Stimulated activated CD8-positive, alpha-beta memory T cell treated with anti-CD3 and anti-CD28 coated beads, Interleukin-2, amount 100 ng/mL, for 1 hour (primary cell): ENCODE data around the gene BCL2L12.
"Not testable (repeated sequence)": the region's sequence is repeated elsewhere in the genome, so short reads cannot be mapped to it uniquely, and the experiment has no call there.

Experiments
- DNase-seq, 2 donors: peaks; one replicate each; pipeline ENCODE4 v3.0.0-alpha.2; 2020; ENCODE audit warnings: low read depth in 2 of 2

The BCL2L12 gene

DNA sequence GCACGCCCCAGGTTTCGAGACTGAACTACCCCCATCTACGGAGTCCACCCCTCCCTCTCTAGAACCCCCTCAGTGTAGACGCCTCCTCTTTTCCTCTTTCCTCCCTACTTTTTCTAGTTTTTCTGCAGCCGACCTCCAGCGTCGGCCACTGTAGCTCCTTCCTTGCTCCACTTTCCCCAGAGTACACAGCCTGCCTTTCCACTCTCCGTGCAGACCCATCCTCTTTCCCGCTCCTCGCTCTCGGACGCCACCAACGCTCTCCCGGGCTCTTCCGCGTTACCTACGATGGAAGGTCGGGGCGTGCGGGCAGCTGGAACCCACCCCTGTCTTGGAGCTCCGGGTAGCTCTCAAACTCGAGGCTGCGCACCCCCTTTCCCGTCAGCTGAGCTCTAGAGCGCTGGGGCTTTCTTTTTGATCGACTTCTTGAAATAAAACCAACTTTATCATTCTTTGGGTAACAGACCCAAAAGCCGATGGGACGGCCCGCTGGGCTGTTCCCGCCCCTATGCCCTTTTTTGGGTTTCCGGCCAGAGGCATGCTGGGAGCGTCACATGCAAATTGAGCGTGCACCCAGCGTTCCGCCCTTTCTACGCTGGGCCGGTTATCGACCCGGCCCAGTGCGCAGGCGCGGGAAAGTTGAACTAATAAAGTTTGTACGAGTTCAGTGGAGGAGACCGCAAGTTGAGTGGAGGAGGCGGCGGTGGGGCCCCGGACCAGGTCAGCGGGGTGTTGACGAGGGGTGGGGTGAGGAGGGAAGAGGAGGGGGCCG is at the start of gene BCL2L12, which contains the start of gene IRF3:
Gene BCL2L12 (plus strand): TSS at position 583 of the 769 bp plus-strand sequence. CDS start 760 bp downstream, outside the sequence.
Gene IRF3 (minus strand): TSS at position 507 of the 769 bp plus-strand sequence. CDS start 1,019 bp downstream, outside the sequence.
- DNase-seq, result peak; percentile 98 to 99

- no peak for DNase-seq
Measured at GRCh38 chr19:49616532-49616931, 49.2 kb upstream of the BCL2L12 start.

- DNase-seq, result no peak
Measured at GRCh38 chr19:49616945-49617344, 48.8 kb upstream of the BCL2L12 start.

GRCh38 chr19:49617860-49618259 is 47.9 kb upstream of the BCL2L12 start:
- not testable (repeated sequence) for DNase-seq

DNA sequence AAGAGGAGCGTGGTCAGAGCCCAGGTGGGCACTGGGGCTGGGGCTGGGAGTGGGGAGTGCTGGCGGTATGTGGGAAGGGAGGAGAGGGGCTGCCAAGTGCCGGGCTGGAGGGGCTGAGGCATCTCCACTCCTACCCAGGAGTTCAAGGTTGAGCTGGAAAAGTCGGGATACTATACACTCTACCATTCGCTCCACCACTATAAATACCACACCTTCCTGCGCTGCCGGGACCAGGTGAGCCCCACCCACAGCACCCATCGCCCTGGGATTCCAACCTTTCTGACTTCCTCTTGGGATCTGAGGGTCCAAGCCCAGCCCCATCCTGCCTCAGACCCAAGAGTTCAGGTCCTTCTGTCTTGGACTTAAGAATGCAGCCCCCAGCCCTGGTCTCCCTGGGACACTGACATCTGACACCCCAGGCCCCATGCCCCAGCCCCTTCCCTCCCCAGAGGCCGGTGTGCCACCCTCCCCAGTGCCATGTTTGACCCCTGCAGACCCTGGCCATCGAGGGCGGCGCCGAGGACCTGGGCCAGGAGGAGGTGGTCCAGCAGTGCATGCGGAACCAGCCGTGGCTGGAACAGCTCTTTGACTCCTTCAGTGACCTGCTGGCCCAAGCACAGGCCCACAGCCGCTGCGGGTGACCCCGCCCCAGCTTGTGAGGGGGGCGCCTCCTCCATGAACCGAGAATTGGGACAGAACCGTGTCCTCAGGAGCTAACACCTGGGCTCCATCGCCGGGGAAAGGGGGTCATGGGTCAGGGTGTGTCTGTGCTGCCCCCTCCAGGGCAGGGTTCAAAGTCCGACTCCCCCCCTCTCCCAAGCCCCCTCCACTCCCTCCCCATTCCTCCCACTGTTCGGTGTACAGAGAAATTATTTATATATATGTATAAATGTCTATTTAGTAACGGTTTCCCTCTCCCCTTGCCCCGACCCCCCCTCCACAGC is 40.5 kb upstream of the BCL2L12 start:
- no peak for DNase-seq

DNA sequence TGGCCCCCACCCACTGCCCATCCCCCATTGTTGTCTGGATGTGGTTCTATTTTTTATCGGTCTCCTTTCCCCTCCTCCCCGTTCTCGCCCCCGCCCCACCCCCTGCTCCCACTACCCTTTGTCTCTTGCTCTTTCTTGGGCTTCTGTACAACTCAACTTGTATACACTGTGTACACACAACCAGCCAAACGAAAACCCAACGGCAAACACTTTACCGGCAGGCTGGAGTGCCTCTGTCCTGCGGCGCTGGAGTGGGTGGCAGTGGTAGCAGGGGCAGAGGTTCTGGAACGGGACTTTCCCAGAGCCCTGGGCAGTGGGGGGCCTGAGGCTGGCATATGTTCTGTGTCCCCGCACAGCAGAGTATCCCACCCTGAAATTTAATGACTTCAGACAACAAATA is 39.5 kb upstream of the BCL2L12 start:
- no peak for DNase-seq

DNA sequence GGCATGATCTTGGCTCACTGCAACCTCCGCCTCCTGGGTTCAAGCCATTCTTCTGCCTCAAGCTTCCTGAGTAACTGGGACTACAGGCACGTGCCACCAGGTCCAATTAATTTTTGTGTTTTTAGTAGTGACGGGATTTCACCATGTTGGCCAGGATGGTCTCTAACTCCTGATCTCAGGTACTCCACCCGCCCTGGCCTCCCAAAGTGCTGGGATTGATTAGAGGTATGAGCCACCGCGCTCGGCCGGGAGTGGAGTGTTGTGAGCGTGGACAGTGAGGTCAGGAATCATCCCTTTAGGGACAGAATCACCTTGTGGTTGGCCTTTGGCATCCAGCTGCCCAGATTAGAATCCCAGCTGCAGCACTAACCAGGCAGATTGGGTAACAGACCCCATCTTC is 36.1 kb upstream of the BCL2L12 start:
- no peak for DNase-seq

DNA sequence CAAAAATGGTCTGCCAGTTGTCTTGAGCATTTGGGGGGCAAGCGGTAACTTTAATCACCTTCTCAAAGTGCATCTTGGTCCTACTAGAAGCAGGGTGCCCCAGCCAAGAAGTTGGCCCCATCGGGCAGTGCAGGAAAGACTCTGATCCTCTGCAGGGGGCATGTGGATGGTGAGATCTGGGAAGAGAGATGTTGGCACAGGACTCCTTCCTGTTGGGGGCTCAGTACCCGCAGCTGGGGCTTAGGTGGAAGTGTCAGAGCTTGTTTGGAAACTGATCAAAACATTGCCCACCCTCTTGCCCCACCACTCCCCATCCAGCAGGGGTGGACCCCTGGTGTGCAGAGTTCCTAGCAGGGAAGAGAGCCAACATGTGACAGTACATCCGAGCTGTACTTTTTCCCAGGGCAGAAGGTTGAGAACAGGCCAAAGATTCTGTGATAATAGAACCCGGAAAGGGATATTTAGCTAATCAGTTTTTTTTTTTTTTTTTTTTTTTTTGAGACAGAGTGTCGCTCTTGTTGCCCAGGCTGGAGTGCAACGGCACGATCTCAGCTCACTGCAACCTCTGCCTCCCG is 34.6 kb upstream of the BCL2L12 start:
- no peak for DNase-seq

GRCh38 chr19:49631610-49632192 is 34.0 kb upstream of the BCL2L12 start:
- no peak for DNase-seq

DNA sequence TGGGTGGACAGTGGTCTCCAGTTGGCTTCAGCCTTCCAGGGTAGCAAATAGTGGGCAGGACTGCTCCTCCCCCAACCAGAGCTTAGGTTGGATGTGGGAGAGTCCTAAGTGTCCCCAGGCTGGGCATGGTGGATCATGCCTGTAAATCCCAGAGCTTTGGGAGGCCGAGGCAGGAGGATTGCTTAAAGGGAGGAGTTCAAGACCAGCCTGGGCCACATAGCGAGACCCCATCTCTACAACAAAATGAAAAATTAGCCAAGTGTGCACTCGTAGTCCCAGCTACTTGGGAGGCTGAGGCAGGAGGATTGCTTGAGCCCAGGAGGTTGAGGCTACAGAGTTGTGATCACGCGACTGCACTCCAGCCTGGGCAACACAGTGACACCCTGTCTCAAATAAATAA is 33.2 kb upstream of the BCL2L12 start:
- no peak for DNase-seq

- not testable (repeated sequence) for DNase-seq
Measured at GRCh38 chr19:49633273-49633672, 32.5 kb upstream of the BCL2L12 start.

DNA sequence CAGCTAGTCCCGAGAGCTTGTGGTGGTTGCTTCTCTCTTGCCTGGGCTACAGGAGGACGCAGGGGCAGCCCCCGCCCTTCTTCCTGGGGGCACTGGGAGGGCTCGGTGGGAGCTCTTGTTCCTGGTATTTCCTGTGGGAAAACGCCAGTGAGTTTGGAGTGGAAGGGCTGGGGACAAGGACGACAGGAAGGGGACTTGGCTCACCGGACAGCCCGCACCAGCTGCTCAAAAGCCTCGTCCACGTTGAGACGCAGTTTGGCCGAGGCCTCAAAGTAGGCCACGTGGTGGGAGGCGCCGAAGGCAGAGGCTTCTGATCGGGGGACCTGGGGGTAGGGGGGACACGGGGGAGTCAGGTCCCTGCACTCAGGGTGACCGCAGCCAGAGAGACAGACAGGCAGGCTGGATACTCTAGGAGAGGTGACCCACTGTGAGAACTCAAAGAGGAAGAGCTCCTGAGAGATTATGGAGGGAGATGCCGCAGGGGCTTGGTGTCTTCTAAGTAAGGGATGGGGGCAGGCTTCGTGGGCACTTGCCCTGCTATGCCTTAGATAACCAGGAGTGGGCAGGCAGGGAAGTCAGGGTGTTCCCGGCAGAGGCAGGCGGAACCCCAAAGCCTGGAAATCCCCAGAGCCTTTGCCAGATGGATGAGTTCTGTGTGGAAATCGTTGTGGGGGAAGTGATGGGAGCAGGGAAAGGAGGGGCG is 30.1 kb upstream of the BCL2L12 start:
- DNase-seq, result no peak

GRCh38 chr19:49636233-49636932 is 29.4 kb upstream of the BCL2L12 start:
- DNase-seq, result no peak

- no peak for DNase-seq
Measured at GRCh38 chr19:49637821-49638738, 27.7 kb upstream of the BCL2L12 start.

GRCh38 chr19:49639401-49640112 is 26.2 kb upstream of the BCL2L12 start:
- DNase-seq, result no peak

DNA sequence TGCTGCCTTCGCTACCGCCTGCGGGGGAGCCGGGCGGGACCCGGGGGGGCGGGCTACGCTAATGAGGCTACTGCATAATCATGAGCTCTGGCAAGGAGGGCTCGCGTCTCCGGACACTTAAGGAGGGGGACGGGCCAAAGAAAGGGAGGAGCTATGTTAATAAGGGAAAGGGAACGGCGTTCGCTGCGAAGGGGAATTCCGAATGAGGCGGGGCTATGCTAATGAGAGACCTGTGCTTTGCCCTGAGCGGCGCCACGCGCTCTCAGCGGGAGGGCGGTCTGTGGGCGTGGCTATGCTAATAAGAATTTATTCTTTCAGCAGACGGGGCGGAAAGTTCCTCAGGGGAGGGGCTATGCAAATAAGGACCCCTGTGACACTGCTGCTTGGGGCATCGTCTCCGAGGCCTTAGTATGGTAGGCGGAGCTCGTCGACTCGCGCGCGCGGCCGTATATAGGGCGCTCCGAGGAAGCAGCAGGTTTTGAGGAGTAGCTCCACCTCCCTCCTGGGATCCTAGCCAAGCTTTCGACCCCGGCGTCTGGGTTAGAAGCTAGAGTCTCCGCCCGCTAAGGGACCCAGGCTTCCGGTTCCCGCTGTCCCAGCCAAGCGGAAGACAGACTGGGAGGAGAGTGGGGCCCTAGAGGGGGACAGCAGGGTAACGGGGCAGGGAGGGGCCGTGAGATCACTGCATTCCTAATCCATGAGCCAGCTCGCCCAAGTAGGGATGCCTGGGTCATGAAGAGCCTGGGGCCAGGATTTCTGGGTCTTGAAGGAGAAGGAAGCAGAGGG is 25.4 kb upstream of the BCL2L12 start, which contains the start of gene RRAS:
Gene RRAS (minus strand): TSS at position 31 of the 786 bp plus-strand sequence. CDS start 45 bp downstream, outside the sequence.
- peak; percentile 98 to 99 for DNase-seq

DNA sequence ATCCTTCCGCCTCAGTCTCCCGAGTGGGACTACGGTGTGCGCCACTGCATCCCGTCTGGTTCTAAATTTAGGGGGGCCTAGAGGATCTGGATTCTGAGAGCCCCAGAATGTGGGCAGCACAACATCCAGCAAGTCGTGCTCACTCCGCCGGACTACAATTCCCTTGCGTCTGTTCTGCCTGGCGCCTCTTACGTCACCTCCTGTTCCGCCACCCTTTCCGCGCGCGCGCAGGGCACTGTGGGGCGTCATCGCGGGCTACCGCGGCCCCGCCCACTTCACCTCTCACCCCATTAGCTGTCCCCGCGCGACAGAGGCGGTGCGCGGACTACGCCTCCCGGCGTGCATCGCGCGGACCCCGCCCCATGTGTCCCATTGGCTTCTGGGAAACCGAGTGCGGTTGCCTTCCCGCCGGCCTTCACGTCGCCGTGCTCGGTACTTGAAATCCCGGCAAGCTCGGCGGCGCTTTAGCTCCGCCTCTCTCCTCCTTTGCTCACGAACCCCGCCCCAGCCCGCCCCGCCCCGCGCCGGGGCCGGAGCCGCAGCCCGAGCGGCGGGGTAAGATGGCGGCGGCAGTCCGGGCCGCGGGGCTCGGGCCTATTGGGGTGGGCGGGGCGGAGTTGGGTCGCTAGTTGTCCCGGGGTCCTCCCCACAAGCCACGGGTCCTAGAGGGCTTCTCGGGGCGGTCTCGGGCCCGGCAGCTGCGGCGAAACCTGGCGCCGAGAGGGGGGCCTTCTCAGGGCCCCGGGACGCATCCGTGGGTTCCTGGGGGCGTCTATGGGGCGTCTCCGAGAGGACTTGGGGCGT is 23.8 kb upstream of the BCL2L12 start, which contains the start of gene SCAF1:
Gene SCAF1 (plus strand): TSS at position 522 of the 804 bp plus-strand sequence. CDS start 2,818 bp downstream, outside the sequence.
- DNase-seq, result peak; percentile 98 to 99
